GM23338 (cell line): Measurements from ENCODE around the gene ARL9. TPM values are rescaled to one million over a fixed set of nuclear protein-coding genes. Genes with fewer than 3 reads are reported as not detected.

ENCODE experiments used
- ATAC-seq: fragments of 200-7000 bp; cut with Tn5 transposase; 3 replicates; pipeline ENCODE4 v1.9.1; 2020
- DNase-seq: peaks from one replicate; pipeline ENCODE4 v3.0.0-alpha.2; 2015; ENCODE audit warnings: low spot score
- H2AFZ ChIP-seq: fragments of 200-600 bp; sonication (generic); 2 replicates; pipeline ENCODE4 v1.8.0; 2016; ENCODE audit warnings: antibody characterized with exemption, mild to moderate bottlenecking, moderate library complexity
- H3F3A ChIP-seq: fragments of 200-600 bp; sonication (generic); replicated peaks from 2 replicates; pipeline ENCODE4 v1.8.0; 2017; ENCODE audit warnings: antibody characterized with exemption, mixed run types, low read depth
- H3K27ac ChIP-seq: fragments of 200-600 bp; sonication (generic); 2 replicates; pipeline ENCODE4 v1.6.1; 2016; ENCODE audit warnings: low read depth
- H3K27me3 ChIP-seq: fragments of 200-600 bp; sonication (generic); 2 replicates; pipeline ENCODE4 v1.8.0; 2016; ENCODE audit warnings: mild to moderate bottlenecking, mixed run types, moderate library complexity; ENCODE audit not compliant: insufficient read depth
- H3K36me3 ChIP-seq: fragments of 200-600 bp; sonication (generic); 2 replicates; pipeline ENCODE4 v1.8.0; 2016; ENCODE audit warnings: mild to moderate bottlenecking; ENCODE audit not compliant: insufficient read depth
- H3K4me1 ChIP-seq: fragments of 200-600 bp; sonication (generic); 2 replicates; pipeline ENCODE4 v1.8.0; 2016; ENCODE audit warnings: mild to moderate bottlenecking, moderate library complexity; ENCODE audit not compliant: insufficient read depth
- H3K4me2 ChIP-seq: fragments of 200-600 bp; sonication (generic); 2 replicates; pipeline ENCODE4 v1.7.1; 2017; ENCODE audit warnings: mixed run types
- H3K4me3 ChIP-seq: fragments of 200-600 bp; sonication (generic); 2 replicates; pipeline ENCODE4 v1.6.1; 2016; ENCODE audit warnings: mixed run types
- H3K79me2 ChIP-seq: fragments of 200-600 bp; sonication (generic); replicated peaks from 2 replicates; pipeline ENCODE4 v1.8.0; 2017; ENCODE audit warnings: mild to moderate bottlenecking; ENCODE audit not compliant: insufficient read depth
- H3K9me2 ChIP-seq: fragments of 200-600 bp; sonication (generic); 2 replicates; pipeline ENCODE4 v1.8.0; 2017; ENCODE audit not compliant: insufficient read depth
- H4K20me1 ChIP-seq: fragments of 200-600 bp; sonication (generic); replicated peaks from 2 replicates; pipeline ENCODE4 v1.8.0; 2017; ENCODE audit warnings: mild to moderate bottlenecking; ENCODE audit not compliant: insufficient read depth
- H3K27ac Mint-ChIP-seq: 2 replicates; pipeline ENCODE4 v1.8.0; 2020; ENCODE audit warnings: inconsistent platforms, mild to moderate bottlenecking, moderate library complexity, mixed read lengths
- H3K27me3 Mint-ChIP-seq: 3 replicates; pipeline ENCODE4 v1.8.0; 2022; ENCODE audit warnings: low read depth, mild to moderate bottlenecking, moderate library complexity, mixed read lengths, inconsistent platforms; ENCODE audit not compliant: insufficient read depth, poor library complexity
- H3K36me3 Mint-ChIP-seq: 3 replicates; pipeline ENCODE4 v1.8.0; 2021; ENCODE audit warnings: low read depth, mild to moderate bottlenecking, inconsistent platforms, moderate library complexity, mixed read lengths
- H3K4me1 Mint-ChIP-seq: 3 replicates; pipeline ENCODE4 v1.8.0; 2020; ENCODE audit warnings: mild to moderate bottlenecking, inconsistent platforms, mixed read lengths
- H3K4me3 Mint-ChIP-seq: 3 replicates; pipeline ENCODE4 v1.8.0; 2021; ENCODE audit warnings: moderate library complexity, mild to moderate bottlenecking, inconsistent platforms, mixed read lengths
- H3K9me3 Mint-ChIP-seq: 3 replicates; pipeline ENCODE4 v1.8.0; 2020; ENCODE audit warnings: moderate library complexity, mild to moderate bottlenecking, inconsistent platforms, mixed read lengths
- CREB1 ChIP-seq: fragments of 250-450 bp; sonication (Bioruptor Pico); IDR thresholded peaks from 2 replicates; pipeline ENCODE4 v1.5.0; 2020; ENCODE audit warnings: low read depth, mild to moderate bottlenecking, moderate library complexity
- EZH2 ChIP-seq: fragments of 200-600 bp; sonication (generic); IDR thresholded peaks from one replicate; pipeline ENCODE4 v1.8.0; 2017; ENCODE audit warnings: antibody characterized with exemption, mild to moderate bottlenecking, low read depth; ENCODE audit not compliant: unreplicated experiment
- EZH2phosphoT487 ChIP-seq: fragments of 200-600 bp; sonication (generic); IDR thresholded peaks from one replicate; pipeline ENCODE4 v1.8.1; 2018; ENCODE audit warnings: antibody characterized with exemption; ENCODE audit not compliant: unreplicated experiment
- JUNB ChIP-seq: IDR thresholded peaks from one replicate; pipeline ENCODE4 v1.6.1; 2016; ENCODE audit warnings: antibody characterized with exemption; ENCODE audit not compliant: unreplicated experiment
- NANOG ChIP-seq: IDR thresholded peaks from 2 replicates; pipeline ENCODE4 v1.6.1; 2016; ENCODE audit warnings: antibody characterized with exemption, borderline replicate concordance
- POLR2AphosphoS5 ChIP-seq: IDR thresholded peaks from 2 replicates; pipeline ENCODE4 v1.6.1; 2016; ENCODE audit warnings: antibody characterized with exemption, low read depth
- STAT1 ChIP-seq: IDR thresholded peaks from one replicate; pipeline ENCODE4 v1.6.1; 2016; ENCODE audit warnings: antibody characterized with exemption; ENCODE audit not compliant: unreplicated experiment
- ZNF114 ChIP-seq: fragments of 250-450 bp; sonication (Bioruptor Pico); IDR thresholded peaks from 2 replicates; pipeline ENCODE4 v1.5.0; 2020; ENCODE audit warnings: mild to moderate bottlenecking, moderate library complexity
- ZNF331 ChIP-seq: fragments of 250-450 bp; sonication (Bioruptor Pico); IDR thresholded peaks from 2 replicates; pipeline ENCODE4 v1.5.0; 2020; ENCODE audit warnings: low read depth, mild to moderate bottlenecking, moderate library complexity
- polyA plus RNA-seq: library from polyadenylated mRNA; unstranded; fragments of >200 nt; fragmentation: Nextera tagmentation; extraction: Ambion mirVana; gene quantifications from 2 replicates; pipeline ENCODE4 v1.2.1, GENCODE V29; 2016
- total RNA-seq: library from RNA; depleted of rRNA; stranded (reverse); fragments of >200 nt; shearing (Covaris generic); gene quantifications from 2 replicates; pipeline ENCODE4 v1.2.3, GENCODE V29; 2014
- TF ChIP-seq, protein P1 (sequence below), 2 experiments: fragments of 200-600 bp in 1 of 2; sonication (generic) in 1 of 2; conservative IDR thresholded peaks; 2 replicates each; pipeline versions ENCODE4 v1.5.1 to v1.6.1; 2016 to 2017; ENCODE audit warnings: antibody characterized with exemption in 2 of 2, low read depth in 2 of 2, mild to moderate bottlenecking in 2 of 2, moderate library complexity in 1 of 2
- TF ChIP-seq, protein P2 (sequence below): fragments of 250-450 bp; sonication (Bioruptor Pico); IDR thresholded peaks from 2 replicates; pipeline ENCODE4 v1.5.0; 2020; ENCODE audit warnings: mild to moderate bottlenecking, moderate library complexity
- TF ChIP-seq, protein P3 (sequence below): IDR thresholded peaks from 2 replicates; pipeline ENCODE4 v1.6.1; 2016; ENCODE audit warnings: antibody characterized with exemption

ARL9 gene
- total and polyA plus RNA-seq, 2 experiments from 2014 or later, result 0.37 TPM; not detected in 1

DNA sequence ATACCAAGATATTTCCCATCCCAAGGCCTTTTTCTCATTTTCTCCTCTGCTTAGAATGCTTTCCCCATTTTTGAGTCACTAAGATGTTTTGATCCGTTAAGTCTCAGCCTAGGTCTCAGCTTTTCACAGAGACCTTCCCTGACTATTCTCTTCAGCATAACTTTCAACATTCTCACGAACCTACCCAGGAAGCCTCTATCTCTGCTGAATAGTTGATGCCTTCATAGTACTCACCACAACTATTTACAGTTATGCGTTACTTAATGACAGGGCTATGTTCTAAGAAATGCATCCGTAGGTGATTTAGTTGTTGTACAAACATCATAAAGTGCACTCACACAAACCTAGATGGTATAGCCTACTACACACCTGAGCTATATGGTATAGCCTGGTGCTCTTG is 64.5 kb downstream of the ARL9 start:
- Mint-ChIP-seq H3K36me3 (no peaks in the 10 kb centered on the region), H3K27ac (no peak overlapping the region), H3K9me3 (no peaks in the 10 kb centered on the region; the same call in 2 of the 3 replicates), H3K4me1 (no peaks in the 10 kb centered on the region), H3K4me3 (no peak overlapping the region), H3K27me3 (peaks cover 4% of the 10 kb centered on the region)
- no peaks in the 10 kb centered on the region for H3F3A ChIP-seq
- no peak overlapping the region for H3K4me3 ChIP-seq
- H3K27me3 ChIP-seq, result no peaks in the 10 kb centered on the region
- no peaks in the 10 kb centered on the region for H4K20me1 ChIP-seq
- ATAC-seq, result no peak
- H3K79me2 ChIP-seq, result no peaks in the 10 kb centered on the region
- H3K36me3 ChIP-seq, result no peaks in the 10 kb centered on the region; the same call in 1 of the 2 replicates
- H3K27ac ChIP-seq, result no peak overlapping the region
- H2AFZ ChIP-seq, result no peak overlapping the region
- TF ChIP-seq, protein P1, sequence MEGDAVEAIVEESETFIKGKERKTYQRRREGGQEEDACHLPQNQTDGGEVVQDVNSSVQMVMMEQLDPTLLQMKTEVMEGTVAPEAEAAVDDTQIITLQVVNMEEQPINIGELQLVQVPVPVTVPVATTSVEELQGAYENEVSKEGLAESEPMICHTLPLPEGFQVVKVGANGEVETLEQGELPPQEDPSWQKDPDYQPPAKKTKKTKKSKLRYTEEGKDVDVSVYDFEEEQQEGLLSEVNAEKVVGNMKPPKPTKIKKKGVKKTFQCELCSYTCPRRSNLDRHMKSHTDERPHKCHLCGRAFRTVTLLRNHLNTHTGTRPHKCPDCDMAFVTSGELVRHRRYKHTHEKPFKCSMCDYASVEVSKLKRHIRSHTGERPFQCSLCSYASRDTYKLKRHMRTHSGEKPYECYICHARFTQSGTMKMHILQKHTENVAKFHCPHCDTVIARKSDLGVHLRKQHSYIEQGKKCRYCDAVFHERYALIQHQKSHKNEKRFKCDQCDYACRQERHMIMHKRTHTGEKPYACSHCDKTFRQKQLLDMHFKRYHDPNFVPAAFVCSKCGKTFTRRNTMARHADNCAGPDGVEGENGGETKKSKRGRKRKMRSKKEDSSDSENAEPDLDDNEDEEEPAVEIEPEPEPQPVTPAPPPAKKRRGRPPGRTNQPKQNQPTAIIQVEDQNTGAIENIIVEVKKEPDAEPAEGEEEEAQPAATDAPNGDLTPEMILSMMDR (conservative IDR thresholded peaks at IDR 0.05; ENCODE audit: low read depth in 2 of 2), result no peak
- TF ChIP-seq POLR2AphosphoS5, result no peak
- TF ChIP-seq, protein P2, sequence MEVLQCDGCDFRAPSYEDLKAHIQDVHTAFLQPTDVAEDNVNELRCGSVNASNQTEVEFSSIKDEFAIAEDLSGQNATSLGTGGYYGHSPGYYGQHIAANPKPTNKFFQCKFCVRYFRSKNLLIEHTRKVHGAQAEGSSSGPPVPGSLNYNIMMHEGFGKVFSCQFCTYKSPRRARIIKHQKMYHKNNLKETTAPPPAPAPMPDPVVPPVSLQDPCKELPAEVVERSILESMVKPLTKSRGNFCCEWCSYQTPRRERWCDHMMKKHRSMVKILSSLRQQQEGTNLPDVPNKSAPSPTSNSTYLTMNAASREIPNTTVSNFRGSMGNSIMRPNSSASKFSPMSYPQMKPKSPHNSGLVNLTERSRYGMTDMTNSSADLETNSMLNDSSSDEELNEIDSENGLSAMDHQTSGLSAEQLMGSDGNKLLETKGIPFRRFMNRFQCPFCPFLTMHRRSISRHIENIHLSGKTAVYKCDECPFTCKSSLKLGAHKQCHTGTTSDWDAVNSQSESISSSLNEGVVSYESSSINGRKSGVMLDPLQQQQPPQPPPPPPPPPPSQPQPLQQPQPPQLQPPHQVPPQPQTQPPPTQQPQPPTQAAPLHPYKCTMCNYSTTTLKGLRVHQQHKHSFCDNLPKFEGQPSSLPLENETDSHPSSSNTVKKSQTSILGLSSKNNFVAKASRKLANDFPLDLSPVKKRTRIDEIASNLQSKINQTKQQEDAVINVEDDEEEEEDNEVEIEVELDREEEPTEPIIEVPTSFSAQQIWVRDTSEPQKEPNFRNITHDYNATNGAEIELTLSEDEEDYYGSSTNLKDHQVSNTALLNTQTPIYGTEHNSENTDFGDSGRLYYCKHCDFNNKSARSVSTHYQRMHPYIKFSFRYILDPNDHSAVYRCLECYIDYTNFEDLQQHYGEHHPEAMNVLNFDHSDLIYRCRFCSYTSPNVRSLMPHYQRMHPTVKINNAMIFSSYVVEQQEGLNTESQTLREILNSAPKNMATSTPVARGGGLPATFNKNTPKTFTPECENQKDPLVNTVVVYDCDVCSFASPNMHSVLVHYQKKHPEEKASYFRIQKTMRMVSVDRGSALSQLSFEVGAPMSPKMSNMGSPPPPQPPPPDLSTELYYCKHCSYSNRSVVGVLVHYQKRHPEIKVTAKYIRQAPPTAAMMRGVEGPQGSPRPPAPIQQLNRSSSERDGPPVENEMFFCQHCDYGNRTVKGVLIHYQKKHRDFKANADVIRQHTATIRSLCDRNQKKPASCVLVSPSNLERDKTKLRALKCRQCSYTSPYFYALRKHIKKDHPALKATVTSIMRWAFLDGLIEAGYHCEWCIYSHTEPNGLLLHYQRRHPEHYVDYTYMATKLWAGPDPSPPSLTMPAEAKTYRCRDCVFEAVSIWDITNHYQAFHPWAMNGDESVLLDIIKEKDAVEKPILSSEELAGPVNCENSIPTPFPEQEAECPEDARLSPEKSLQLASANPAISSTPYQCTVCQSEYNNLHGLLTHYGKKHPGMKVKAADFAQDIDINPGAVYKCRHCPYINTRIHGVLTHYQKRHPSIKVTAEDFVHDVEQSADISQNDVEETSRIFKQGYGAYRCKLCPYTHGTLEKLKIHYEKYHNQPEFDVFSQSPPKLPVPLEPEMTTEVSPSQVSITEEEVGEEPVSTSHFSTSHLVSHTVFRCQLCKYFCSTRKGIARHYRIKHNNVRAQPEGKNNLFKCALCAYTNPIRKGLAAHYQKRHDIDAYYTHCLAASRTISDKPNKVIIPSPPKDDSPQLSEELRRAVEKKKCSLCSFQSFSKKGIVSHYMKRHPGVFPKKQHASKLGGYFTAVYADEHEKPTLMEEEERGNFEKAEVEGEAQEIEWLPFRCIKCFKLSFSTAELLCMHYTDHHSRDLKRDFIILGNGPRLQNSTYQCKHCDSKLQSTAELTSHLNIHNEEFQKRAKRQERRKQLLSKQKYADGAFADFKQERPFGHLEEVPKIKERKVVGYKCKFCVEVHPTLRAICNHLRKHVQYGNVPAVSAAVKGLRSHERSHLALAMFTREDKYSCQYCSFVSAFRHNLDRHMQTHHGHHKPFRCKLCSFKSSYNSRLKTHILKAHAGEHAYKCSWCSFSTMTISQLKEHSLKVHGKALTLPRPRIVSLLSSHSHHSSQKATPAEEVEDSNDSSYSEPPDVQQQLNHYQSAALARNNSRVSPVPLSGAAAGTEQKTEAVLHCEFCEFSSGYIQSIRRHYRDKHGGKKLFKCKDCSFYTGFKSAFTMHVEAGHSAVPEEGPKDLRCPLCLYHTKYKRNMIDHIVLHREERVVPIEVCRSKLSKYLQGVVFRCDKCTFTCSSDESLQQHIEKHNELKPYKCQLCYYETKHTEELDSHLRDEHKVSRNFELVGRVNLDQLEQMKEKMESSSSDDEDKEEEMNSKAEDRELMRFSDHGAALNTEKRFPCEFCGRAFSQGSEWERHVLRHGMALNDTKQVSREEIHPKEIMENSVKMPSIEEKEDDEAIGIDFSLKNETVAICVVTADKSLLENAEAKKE, result no peak
- TF ChIP-seq NANOG, result no peak
- TF ChIP-seq ZNF331 (CRISPR knock-in tag), result no peak
- no peak for TF ChIP-seq ZNF114 (CRISPR knock-in tag)
- no peak for TF ChIP-seq EZH2phosphoT487
- no peak for TF ChIP-seq STAT1
- TF ChIP-seq CREB1 (CRISPR knock-in tag), result no peak
- no peak for TF ChIP-seq EZH2
- TF ChIP-seq, protein P3, sequence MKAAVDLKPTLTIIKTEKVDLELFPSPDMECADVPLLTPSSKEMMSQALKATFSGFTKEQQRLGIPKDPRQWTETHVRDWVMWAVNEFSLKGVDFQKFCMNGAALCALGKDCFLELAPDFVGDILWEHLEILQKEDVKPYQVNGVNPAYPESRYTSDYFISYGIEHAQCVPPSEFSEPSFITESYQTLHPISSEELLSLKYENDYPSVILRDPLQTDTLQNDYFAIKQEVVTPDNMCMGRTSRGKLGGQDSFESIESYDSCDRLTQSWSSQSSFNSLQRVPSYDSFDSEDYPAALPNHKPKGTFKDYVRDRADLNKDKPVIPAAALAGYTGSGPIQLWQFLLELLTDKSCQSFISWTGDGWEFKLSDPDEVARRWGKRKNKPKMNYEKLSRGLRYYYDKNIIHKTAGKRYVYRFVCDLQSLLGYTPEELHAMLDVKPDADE, result no peak
- TF ChIP-seq JUNB, result no peak
- no peaks in the 10 kb centered on the region for H3K4me1 ChIP-seq
- no peaks in the 10 kb centered on the region for H3K9me2 ChIP-seq
- no peak for DNase-seq
- no peak overlapping the region for H3K4me2 ChIP-seq
